ENCODE results near the gene DCBLD1.
"Not testable (repeated sequence)": the region's sequence is repeated elsewhere in the genome, so short reads cannot be mapped to it uniquely, and the experiment has no call there.

DCBLD1 gene

GRCh38 chr6:117515326-117515725 is 32.9 kb downstream of the DCBLD1 start:
- no peaks in the 10 kb centered on the region for H3K9me3 ChIP-seq (ENCODE audit: control insufficient read depth, low read length)
- no peak overlapping the region for H3K4me3 ChIP-seq (ENCODE audit: low read depth, low read length)
- no peaks in the 10 kb centered on the region for H3K79me2 ChIP-seq
- no peaks in the 10 kb centered on the region for H3K27me3 ChIP-seq (ENCODE audit: control insufficient read depth, insufficient read depth, low read length)
- no peak for TF ChIP-seq CTCF (IDR thresholded peaks at IDR 0.05)
- no peaks in the 10 kb centered on the region for H3K36me3 ChIP-seq (ENCODE audit: control insufficient read depth, insufficient read depth, low read length)
- H3K9ac ChIP-seq: no peak overlapping the region
- no peak overlapping the region for H3K27ac ChIP-seq
- no peaks in the 10 kb centered on the region for H3K4me1 ChIP-seq
- H3K4me2 ChIP-seq (ENCODE audit: low read length): no peak overlapping the region
- H2AFZ ChIP-seq: no peak overlapping the region

- H3K36me3 ChIP-seq (ENCODE audit: control insufficient read depth, insufficient read depth, low read length); H3K9me3 ChIP-seq (ENCODE audit: control insufficient read depth, low read length); H3K4me2 ChIP-seq (ENCODE audit: low read length); H3K9ac ChIP-seq; H3K27me3 ChIP-seq (ENCODE audit: control insufficient read depth, insufficient read depth, low read length); H3K27ac ChIP-seq; H3K79me2 ChIP-seq; H3K4me1 ChIP-seq; H3K4me3 ChIP-seq (ENCODE audit: low read depth, low read length); H2AFZ ChIP-seq: not testable (repeated sequence)
Measured at GRCh38 chr6:117517995-117518394, 35.5 kb downstream of the DCBLD1 start.

- Histone ChIP-seq H3K4me3 (ENCODE audit: low read depth, low read length) (no peak overlapping the region), H3K4me1 (no peaks in the 10 kb centered on the region), H3K9ac (no peak overlapping the region), H2AFZ (no peak overlapping the region), H3K79me2 (no peaks in the 10 kb centered on the region), H3K27me3 (ENCODE audit: control insufficient read depth, insufficient read depth, low read length) (no peaks in the 10 kb centered on the region), H3K4me2 (ENCODE audit: low read length) (no peak overlapping the region), H3K36me3 (ENCODE audit: control insufficient read depth, insufficient read depth, low read length) (no peaks in the 10 kb centered on the region), H3K9me3 (ENCODE audit: control insufficient read depth, low read length) (no peaks in the 10 kb centered on the region), H3K27ac (no peak overlapping the region)
- no peak for TF ChIP-seq CTCF (IDR thresholded peaks at IDR 0.05)
Measured at GRCh38 chr6:117518870-117519269, 36.4 kb downstream of the DCBLD1 start.

GRCh38 chr6:117520603-117521395 is 38.3 kb downstream of the DCBLD1 start:
- no peak overlapping the region for H3K27ac ChIP-seq
- no peaks in the 10 kb centered on the region for H3K79me2 ChIP-seq
- H3K36me3 ChIP-seq (ENCODE audit: control insufficient read depth, insufficient read depth, low read length): no peaks in the 10 kb centered on the region
- TF ChIP-seq CTCF (IDR thresholded peaks at IDR 0.05): no peak
- no peaks in the 10 kb centered on the region for H3K9me3 ChIP-seq (ENCODE audit: control insufficient read depth, low read length)
- H3K4me1 ChIP-seq: no peaks in the 10 kb centered on the region
- no peak overlapping the region for H3K4me3 ChIP-seq (ENCODE audit: low read depth, low read length)
- H3K4me2 ChIP-seq (ENCODE audit: low read length): no peak overlapping the region
- H2AFZ ChIP-seq: no peak overlapping the region
- H3K27me3 ChIP-seq (ENCODE audit: control insufficient read depth, insufficient read depth, low read length): no peaks in the 10 kb centered on the region
- no peak overlapping the region for H3K9ac ChIP-seq

- Histone ChIP-seq H3K4me3 (ENCODE audit: low read depth, low read length) (no peak overlapping the region), H3K79me2 (no peaks in the 10 kb centered on the region), H2AFZ (no peak overlapping the region), H3K27me3 (ENCODE audit: control insufficient read depth, insufficient read depth, low read length) (no peaks in the 10 kb centered on the region), H3K9ac (no peak overlapping the region), H3K4me1 (no peaks in the 10 kb centered on the region), H3K9me3 (ENCODE audit: control insufficient read depth, low read length) (no peaks in the 10 kb centered on the region), H3K27ac (no peak overlapping the region), H3K4me2 (ENCODE audit: low read length) (no peak overlapping the region), H3K36me3 (ENCODE audit: control insufficient read depth, insufficient read depth, low read length) (no peaks in the 10 kb centered on the region)
- no peak for TF ChIP-seq CTCF (IDR thresholded peaks at IDR 0.05)
Measured at GRCh38 chr6:117521791-117522502, 39.5 kb downstream of the DCBLD1 start.
